NCI-H2081 treated with DMSO at 0.1 percent for 48 hours (cell line): ENCODE results near the gene UACA.
"Not testable (repeated sequence)": the region's sequence is repeated elsewhere in the genome, so short reads cannot be mapped to it uniquely, and the experiment has no call there.

ENCODE experiments used
- DNase-seq: peaks from one replicate; lab custom pipeline; 2025; lab: John Stamatoyannopoulos, UW

Gene UACA

GRCh38 chr15:70704731-70705130 is 58.6 kb downstream of the UACA start:
- no peak for DNase-seq

GRCh38 chr15:70704166-70704565 is 59.2 kb downstream of the UACA start:
- DNase-seq: no peak

GRCh38 chr15:70703096-70703878 is 60.1 kb downstream of the UACA start:
- DNase-seq: no peak

- DNase-seq: no peak
Measured at GRCh38 chr15:70702584-70702983, 60.8 kb downstream of the UACA start.

GRCh38 chr15:70701891-70702568 is 61.3 kb downstream of the UACA start:
- DNase-seq: no peak

- no peak for DNase-seq
Measured at GRCh38 chr15:70701171-70701570, 62.2 kb downstream of the UACA start.

- DNase-seq: no peak
Measured at GRCh38 chr15:70699890-70700289, 63.5 kb downstream of the UACA start.

- DNase-seq: no peak
Measured at GRCh38 chr15:70698836-70699390, 64.4 kb downstream of the UACA start.

- no peak for DNase-seq
Measured at GRCh38 chr15:70698426-70698825, 64.9 kb downstream of the UACA start.

GRCh38 chr15:70690491-70691276 is 72.7 kb downstream of the UACA start:
- DNase-seq: no peak

- no peak for DNase-seq
Measured at GRCh38 chr15:70690021-70690420, 73.3 kb downstream of the UACA start.

GRCh38 chr15:70687482-70687881 is 75.9 kb downstream of the UACA start:
- DNase-seq: no peak

GRCh38 chr15:70680817-70681216 is 82.5 kb downstream of the UACA start:
- DNase-seq: no peak

GRCh38 chr15:70679919-70680231 is 83.5 kb downstream of the UACA start:
- no peak for DNase-seq

GRCh38 chr15:70672081-70672480 is 91.3 kb downstream of the UACA start:
- DNase-seq: no peak

GRCh38 chr15:70670680-70671079 is 92.7 kb downstream of the UACA start:
- no peak for DNase-seq

- DNase-seq: no peak
Measured at GRCh38 chr15:70669966-70670658, 93.2 kb downstream of the UACA start.

GRCh38 chr15:70669006-70669602 is 94.3 kb downstream of the UACA start:
- DNase-seq: no peak

GRCh38 chr15:70665599-70665998 is 97.8 kb downstream of the UACA start:
- no peak for DNase-seq

- no peak for DNase-seq
Measured at GRCh38 chr15:70664494-70664893, 98.9 kb downstream of the UACA start.

- not testable (repeated sequence) for DNase-seq
Measured at GRCh38 chr15:70663069-70663468, 100.3 kb downstream of the UACA start.

GRCh38 chr15:70659662-70660061 is 103.7 kb downstream of the UACA start:
- DNase-seq: no peak
